HG03575 (cell line): ENCODE results near the gene SLC47A2.

Source experiments
- ATAC-seq: cut with Tn5 transposase; IDR thresholded peaks from one replicate; pipeline ENCODE4 v1.9.1; 2021; ENCODE audit not compliant: unreplicated experiment, insufficient number of reproducible peaks, low FRiP score; ENCODE audit errors: extremely low read depth

Gene SLC47A2

GRCh38 chr17:19747829-19748806, 31.7 kb upstream of the SLC47A2 start, which contains the start of gene ALDH3A1:
Gene ALDH3A1 (minus strand): TSS chr17:19748298. CDS start chr17:19745129, 3,169 bp downstream.
- no peak for ATAC-seq

GRCh38 chr17:19747159-19747719, 30.9 kb upstream of the SLC47A2 start:
- ATAC-seq: no peak

- no peak for ATAC-seq
These were observed 30.1 kb upstream of the SLC47A2 start for GRCh38 chr17:19746517-19746916.

GRCh38 chr17:19744922-19745757, 28.8 kb upstream of the SLC47A2 start:
- no peak for ATAC-seq

- no peak for ATAC-seq
These were observed 28.1 kb upstream of the SLC47A2 start for GRCh38 chr17:19744492-19744891.

- ATAC-seq: no peak
These were observed 27.0 kb upstream of the SLC47A2 start for GRCh38 chr17:19743101-19744100.

GRCh38 chr17:19742495-19742894, 26.1 kb upstream of the SLC47A2 start:
- ATAC-seq: no peak

GRCh38 chr17:19741832-19742457, 25.6 kb upstream of the SLC47A2 start:
- ATAC-seq: no peak

GRCh38 chr17:19740933-19741332, 24.5 kb upstream of the SLC47A2 start:
- no peak for ATAC-seq

GRCh38 chr17:19739241-19740201, 23.1 kb upstream of the SLC47A2 start:
- ATAC-seq: no peak

GRCh38 chr17:19738757-19739156, 22.4 kb upstream of the SLC47A2 start:
- no peak for ATAC-seq

GRCh38 chr17:19738073-19738449, 21.7 kb upstream of the SLC47A2 start:
- ATAC-seq: no peak

- no peak for ATAC-seq
These were observed 21.1 kb upstream of the SLC47A2 start for GRCh38 chr17:19737305-19738072.

- no peak for ATAC-seq
These were observed 19.7 kb upstream of the SLC47A2 start for GRCh38 chr17:19736071-19736470.

- no peak for ATAC-seq
These were observed 17.7 kb upstream of the SLC47A2 start for GRCh38 chr17:19733953-19734526.

- ATAC-seq: no peak
These were observed 15.2 kb upstream of the SLC47A2 start for GRCh38 chr17:19731626-19732025.
